LNCAP (cell line): ENCODE results near the gene SERTAD1.

ENCODE experiments used
- CTCF ChIP-seq: fragments of 450-650 bp; IDR thresholded peaks from 2 replicates; pipeline ENCODE4 v1.5.1; 2017; ENCODE audit warnings: mild to moderate bottlenecking

SERTAD1 gene

GRCh38 chr19:40425450-40426287, at the start of gene SERTAD1:
Gene SERTAD1 (minus strand): TSS chr19:40425992. CDS start chr19:40423546, 2,446 bp downstream.
- TF ChIP-seq CTCF, result peak; percentile 98

GRCh38 chr19:40474737-40475136, 48.9 kb upstream of the SERTAD1 start:
- no peak for TF ChIP-seq CTCF

GRCh38 chr19:40472516-40472915, 46.7 kb upstream of the SERTAD1 start:
- no peak for TF ChIP-seq CTCF

- no peak for TF ChIP-seq CTCF
These were observed 45.3 kb upstream of the SERTAD1 start for GRCh38 chr19:40471111-40471510.

- TF ChIP-seq CTCF, result no peak
These were observed 43.2 kb upstream of the SERTAD1 start for GRCh38 chr19:40469011-40469410.

GRCh38 chr19:40466985-40467734, 41.4 kb upstream of the SERTAD1 start, which contains the start of gene SPTBN4:
Gene SPTBN4 (plus strand): TSS chr19:40467001. CDS start chr19:40472622, 5,621 bp downstream.
- no peak for TF ChIP-seq CTCF

GRCh38 chr19:40466219-40466984, 40.6 kb upstream of the SERTAD1 start:
- TF ChIP-seq CTCF, result no peak
